Measurements from ENCODE around the gene TAL1. TPM values are rescaled to one million over a fixed set of nuclear protein-coding genes. Genes with fewer than 3 reads are reported as not detected.

The TAL1 gene
- total RNA-seq, 1 donor from 2014 or later: 0.21 TPM

DNA sequence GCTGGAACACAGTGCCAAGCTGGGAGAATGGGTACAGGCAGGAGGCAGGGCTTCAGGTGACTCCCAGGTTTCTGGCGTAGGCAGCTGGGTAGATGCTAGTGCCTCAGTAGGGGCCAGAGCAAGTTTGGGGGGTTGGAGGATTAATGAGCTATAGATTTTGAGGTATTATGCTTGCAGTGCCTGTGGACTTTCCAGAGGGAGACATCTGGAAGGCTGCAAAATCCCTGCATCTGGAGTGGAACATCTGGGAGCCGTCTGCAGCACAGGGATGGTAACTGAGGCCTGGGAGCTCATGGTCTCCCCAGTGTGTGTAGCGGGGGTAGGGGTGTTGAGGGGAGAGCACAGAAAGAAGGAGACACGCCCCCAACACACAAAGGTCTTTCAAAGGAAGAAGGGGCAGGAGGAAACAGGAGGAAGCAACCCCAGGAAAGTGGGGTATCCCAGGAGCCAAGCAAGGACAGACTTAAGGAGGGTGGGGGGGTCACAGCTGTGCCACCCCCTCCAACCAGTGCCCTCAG is 40.0 kb downstream of the TAL1 start:
- no peaks in the 10 kb centered on the region for H3K36me3 Mint-ChIP-seq (ENCODE audit: low read depth)
- DNase-seq (ENCODE audit: low read depth, low spot score): no peak
- H3K27ac Mint-ChIP-seq (ENCODE audit: unreplicated experiment): no peak overlapping the region
- no peak for TF ChIP-seq CTCF (conservative IDR thresholded peaks at IDR 0.05)
- H3K9me3 Mint-ChIP-seq: no peaks in the 10 kb centered on the region
- H3K27me3 Mint-ChIP-seq (ENCODE audit: low read depth): peaks cover 9% of the 10 kb centered on the region
- H3K4me3 Mint-ChIP-seq: no peak overlapping the region
- peaks cover 6% of the 10 kb centered on the region for H3K4me1 Mint-ChIP-seq

DNA sequence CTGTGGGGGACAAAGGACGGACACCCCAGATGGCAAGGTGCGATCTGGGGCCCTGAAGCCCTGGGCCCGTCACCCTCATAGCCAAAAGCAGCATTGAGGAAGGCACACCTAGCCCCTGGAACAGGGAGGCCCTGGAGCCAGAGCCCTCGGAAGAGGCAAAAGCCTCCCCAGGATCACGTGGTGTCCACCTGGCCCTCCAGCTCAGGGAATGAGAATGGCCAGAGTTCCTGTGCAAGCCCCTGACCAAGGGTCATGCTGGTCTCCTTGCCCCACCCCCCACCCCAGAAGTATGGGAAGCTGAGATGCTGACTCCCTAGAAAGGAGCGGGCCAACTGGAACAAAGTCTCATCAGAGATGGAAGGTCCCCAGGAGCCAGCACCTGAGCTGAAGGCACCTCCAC is 41.2 kb downstream of the TAL1 start:
- no peak overlapping the region for H3K27ac Mint-ChIP-seq (ENCODE audit: unreplicated experiment)
- no peak for DNase-seq (ENCODE audit: low read depth, low spot score)
- H3K36me3 Mint-ChIP-seq (ENCODE audit: low read depth): no peaks in the 10 kb centered on the region
- peaks cover 9% of the 10 kb centered on the region for H3K27me3 Mint-ChIP-seq (ENCODE audit: low read depth)
- H3K4me1 Mint-ChIP-seq: peaks cover 6% of the 10 kb centered on the region
- no peak overlapping the region for H3K4me3 Mint-ChIP-seq
- no peaks in the 10 kb centered on the region for H3K9me3 Mint-ChIP-seq
- no peak for TF ChIP-seq CTCF (conservative IDR thresholded peaks at IDR 0.05)

- no peak for DNase-seq (ENCODE audit: low read depth, low spot score)
- Mint-ChIP-seq H3K4me3 (no peak overlapping the region), H3K4me1 (peaks cover 6% of the 10 kb centered on the region), H3K27me3 (ENCODE audit: low read depth) (peaks cover 12% of the 10 kb centered on the region), H3K36me3 (ENCODE audit: low read depth) (no peaks in the 10 kb centered on the region), H3K9me3 (no peaks in the 10 kb centered on the region), H3K27ac (ENCODE audit: unreplicated experiment) (no peak overlapping the region)
- no peak for TF ChIP-seq CTCF (conservative IDR thresholded peaks at IDR 0.05)
These were observed 41.5 kb downstream of the TAL1 start for GRCh38 chr1:47190509-47190855.

- Mint-ChIP-seq H3K4me1 (peaks cover 6% of the 10 kb centered on the region), H3K4me3 (no peak within 1 kb of the TSS), H3K27ac (ENCODE audit: unreplicated experiment) (no peak within 1 kb of the TSS), H3K27me3 (ENCODE audit: low read depth) (peaks cover 12% of the 10 kb centered on the region), H3K9me3 (no peaks in the 10 kb centered on the region), H3K36me3 (ENCODE audit: low read depth) (no peaks in the 10 kb centered on the region)
- DNase-seq (ENCODE audit: low read depth, low spot score): no peak
- no peak for TF ChIP-seq CTCF (conservative IDR thresholded peaks at IDR 0.05)
These were observed 42.0 kb downstream of the TAL1 start, which contains the start of gene PDZK1IP1 for GRCh38 chr1:47189844-47190508. Gene PDZK1IP1 (minus strand): TSS chr1:47190036. CDS start chr1:47189932, 104 bp downstream.

GRCh38 chr1:47188791-47189785 is 42.9 kb downstream of the TAL1 start:
- no peak for DNase-seq (ENCODE audit: low read depth, low spot score)
- TF ChIP-seq CTCF (conservative IDR thresholded peaks at IDR 0.05): no peak
- H3K27ac Mint-ChIP-seq (ENCODE audit: unreplicated experiment): no peak overlapping the region
- H3K4me1 Mint-ChIP-seq: peaks cover 6% of the 10 kb centered on the region
- no peak overlapping the region for H3K4me3 Mint-ChIP-seq
- H3K9me3 Mint-ChIP-seq: no peaks in the 10 kb centered on the region
- H3K27me3 Mint-ChIP-seq (ENCODE audit: low read depth): peaks cover 11% of the 10 kb centered on the region
- H3K36me3 Mint-ChIP-seq (ENCODE audit: low read depth): no peaks in the 10 kb centered on the region

All from neural crest cell (in vitro differentiated cells).